Measurements from ENCODE around the gene KCTD20. TPM values are rescaled to one million over a fixed set of nuclear protein-coding genes. Genes with fewer than 3 reads are reported as not detected.
A peak's percentile ranks its signal among the peaks of the same experiment; 100 is the strongest.

The KCTD20 gene
- total and polyA plus RNA-seq, 9 of the 15 experiments (the other 6 are each of a cell fraction or from before 2014, with no cell fraction given): 28.9 to 160 (median 70.6) TPM

DNA sequence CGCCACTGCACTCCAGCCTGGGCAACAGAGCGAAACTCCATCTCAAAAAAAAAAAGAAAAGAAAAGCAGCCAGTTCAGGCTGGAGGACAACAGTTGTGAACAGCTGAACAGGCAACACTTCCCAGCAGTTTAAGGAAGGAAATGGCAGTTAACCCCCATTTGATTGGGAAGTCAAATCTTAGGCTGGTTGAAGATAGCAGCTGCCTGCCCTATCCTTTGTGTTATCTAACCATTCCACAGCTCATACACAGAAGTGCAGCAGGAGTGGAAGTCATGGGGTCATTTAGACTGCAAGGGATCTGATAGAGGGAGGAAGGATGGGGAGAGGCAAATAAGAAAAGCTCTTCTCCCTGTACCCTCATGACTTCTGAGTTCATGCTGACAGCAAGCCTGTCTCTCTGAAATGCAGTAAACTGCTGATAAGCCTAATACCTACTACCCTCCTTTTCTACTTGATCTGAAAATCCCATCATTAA, 35.3 kb downstream of the KCTD20 start (continued):
- TF ChIP-seq, protein P1, sequence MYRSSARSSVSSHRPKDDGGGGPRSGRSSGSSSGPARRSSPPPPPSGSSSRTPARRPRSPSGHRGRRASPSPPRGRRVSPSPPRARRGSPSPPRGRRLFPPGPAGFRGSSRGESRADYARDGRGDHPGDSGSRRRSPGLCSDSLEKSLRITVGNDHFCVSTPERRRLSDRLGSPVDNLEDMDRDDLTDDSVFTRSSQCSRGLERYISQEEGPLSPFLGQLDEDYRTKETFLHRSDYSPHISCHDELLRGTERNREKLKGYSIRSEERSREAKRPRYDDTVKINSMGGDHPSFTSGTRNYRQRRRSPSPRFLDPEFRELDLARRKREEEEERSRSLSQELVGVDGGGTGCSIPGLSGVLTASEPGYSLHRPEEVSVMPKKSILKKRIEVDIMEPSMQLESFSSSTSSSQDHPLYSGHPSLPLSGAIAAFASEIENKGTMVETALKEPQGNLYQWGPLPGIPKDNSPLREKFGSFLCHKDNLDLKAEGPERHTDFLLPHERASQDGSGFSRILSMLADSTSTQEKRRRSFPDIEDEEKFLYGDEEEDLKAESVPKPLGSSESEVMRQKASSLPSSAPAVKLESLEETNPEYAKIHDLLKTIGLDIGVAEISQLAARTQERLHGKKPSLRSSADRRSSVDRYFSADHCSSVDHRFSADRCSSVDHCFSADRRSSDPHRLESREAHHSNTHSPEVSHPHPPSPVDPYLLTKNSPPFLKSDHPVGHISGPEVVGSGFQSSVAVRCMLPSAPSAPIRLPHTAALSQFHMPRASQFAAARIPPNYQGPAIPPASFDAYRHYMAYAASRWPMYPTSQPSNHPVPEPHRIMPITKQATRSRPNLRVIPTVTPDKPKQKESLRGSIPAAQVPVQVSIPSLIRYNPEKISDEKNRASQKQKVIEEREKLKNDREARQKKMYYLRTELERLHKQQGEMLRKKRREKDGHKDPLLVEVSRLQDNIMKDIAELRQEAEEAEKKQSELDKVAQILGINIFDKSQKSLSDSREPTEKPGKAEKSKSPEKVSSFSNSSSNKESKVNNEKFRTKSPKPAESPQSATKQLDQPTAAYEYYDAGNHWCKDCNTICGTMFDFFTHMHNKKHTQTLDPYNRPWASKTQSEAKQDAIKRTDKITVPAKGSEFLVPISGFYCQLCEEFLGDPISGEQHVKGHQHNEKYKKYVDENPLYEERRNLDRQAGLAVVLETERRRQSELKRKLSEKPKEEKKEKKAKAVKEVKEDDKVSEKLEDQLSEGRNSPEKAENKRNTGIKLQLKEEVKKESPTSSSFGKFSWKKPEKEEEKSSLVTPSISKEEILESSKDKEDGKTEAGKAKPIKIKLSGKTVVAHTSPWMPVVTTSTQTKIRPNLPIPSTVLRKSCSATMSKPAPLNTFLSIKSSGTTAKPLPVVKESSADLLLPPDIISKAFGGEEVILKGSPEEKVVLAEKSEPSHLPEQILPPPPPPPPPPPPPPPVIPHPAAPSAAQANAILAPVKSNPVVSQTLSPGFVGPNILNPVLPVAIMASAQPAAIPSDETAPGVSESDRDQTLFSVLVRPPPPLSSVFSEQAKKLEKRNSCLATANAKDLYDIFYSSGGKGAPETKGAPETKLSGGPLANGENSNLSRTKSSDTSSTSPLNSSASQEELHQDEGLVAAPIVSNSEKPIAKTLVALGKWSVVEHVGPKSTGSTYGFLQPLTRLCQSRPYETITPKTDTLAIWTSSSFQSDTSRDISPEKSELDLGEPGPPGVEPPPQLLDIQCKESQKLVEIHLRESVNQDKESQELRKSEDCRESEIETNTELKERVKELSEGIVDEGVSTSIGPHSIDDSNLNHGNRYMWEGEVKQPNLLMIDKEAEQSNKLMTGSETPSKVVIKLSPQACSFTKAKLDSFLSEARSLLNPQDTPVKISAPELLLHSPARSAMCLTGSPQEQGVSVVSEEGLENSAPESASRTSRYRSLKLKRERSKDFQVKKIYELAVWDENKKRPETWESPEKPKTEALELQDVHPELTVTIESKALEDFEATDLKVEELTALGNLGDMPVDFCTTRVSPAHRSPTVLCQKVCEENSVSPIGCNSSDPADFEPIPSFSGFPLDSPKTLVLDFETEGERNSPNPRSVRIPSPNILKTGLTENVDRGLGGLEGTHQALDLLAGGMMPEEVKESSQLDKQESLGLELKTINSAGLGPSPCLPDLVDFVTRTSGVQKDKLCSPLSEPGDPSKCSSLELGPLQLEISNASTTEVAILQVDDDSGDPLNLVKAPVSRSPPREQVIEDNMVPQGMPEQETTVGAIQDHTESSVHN (IDR thresholded peaks at IDR 0.05; ENCODE audit: borderline replicate concordance in 1 of 2, low read depth in 1 of 2): no peak
- TF ChIP-seq, protein P2, sequence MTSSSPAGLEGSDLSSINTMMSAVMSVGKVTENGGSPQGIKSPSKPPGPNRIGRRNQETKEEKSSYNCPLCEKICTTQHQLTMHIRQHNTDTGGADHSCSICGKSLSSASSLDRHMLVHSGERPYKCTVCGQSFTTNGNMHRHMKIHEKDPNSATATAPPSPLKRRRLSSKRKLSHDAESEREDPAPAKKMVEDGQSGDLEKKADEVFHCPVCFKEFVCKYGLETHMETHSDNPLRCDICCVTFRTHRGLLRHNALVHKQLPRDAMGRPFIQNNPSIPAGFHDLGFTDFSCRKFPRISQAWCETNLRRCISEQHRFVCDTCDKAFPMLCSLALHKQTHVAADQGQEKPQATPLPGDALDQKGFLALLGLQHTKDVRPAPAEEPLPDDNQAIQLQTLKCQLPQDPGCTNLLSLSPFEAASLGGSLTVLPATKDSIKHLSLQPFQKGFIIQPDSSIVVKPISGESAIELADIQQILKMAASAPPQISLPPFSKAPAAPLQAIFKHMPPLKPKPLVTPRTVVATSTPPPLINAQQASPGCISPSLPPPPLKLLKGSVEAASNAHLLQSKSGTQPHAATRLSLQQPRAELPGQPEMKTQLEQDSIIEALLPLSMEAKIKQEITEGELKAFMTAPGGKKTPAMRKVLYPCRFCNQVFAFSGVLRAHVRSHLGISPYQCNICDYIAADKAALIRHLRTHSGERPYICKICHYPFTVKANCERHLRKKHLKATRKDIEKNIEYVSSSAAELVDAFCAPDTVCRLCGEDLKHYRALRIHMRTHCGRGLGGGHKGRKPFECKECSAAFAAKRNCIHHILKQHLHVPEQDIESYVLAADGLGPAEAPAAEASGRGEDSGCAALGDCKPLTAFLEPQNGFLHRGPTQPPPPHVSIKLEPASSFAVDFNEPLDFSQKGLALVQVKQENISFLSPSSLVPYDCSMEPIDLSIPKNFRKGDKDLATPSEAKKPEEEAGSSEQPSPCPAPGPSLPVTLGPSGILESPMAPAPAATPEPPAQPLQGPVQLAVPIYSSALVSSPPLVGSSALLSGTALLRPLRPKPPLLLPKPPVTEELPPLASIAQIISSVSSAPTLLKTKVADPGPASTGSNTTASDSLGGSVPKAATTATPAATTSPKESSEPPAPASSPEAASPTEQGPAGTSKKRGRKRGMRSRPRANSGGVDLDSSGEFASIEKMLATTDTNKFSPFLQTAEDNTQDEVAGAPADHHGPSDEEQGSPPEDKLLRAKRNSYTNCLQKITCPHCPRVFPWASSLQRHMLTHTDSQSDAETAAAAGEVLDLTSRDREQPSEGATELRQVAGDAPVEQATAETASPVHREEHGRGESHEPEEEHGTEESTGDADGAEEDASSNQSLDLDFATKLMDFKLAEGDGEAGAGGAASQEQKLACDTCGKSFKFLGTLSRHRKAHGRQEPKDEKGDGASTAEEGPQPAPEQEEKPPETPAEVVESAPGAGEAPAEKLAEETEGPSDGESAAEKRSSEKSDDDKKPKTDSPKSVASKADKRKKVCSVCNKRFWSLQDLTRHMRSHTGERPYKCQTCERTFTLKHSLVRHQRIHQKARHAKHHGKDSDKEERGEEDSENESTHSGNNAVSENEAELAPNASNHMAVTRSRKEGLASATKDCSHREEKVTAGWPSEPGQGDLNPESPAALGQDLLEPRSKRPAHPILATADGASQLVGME (CRISPR knock-in tag; IDR thresholded peaks at IDR 0.05): no peak
- TF ChIP-seq, protein P3, sequence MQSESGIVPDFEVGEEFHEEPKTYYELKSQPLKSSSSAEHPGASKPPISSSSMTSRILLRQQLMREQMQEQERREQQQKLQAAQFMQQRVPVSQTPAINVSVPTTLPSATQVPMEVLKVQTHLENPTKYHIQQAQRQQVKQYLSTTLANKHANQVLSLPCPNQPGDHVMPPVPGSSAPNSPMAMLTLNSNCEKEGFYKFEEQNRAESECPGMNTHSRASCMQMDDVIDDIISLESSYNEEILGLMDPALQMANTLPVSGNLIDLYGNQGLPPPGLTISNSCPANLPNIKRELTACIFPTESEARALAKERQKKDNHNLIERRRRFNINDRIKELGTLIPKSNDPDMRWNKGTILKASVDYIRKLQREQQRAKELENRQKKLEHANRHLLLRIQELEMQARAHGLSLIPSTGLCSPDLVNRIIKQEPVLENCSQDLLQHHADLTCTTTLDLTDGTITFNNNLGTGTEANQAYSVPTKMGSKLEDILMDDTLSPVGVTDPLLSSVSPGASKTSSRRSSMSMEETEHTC (IDR thresholded peaks at IDR 0.05): peak; percentile 90
- TF ChIP-seq E2F3 (CRISPR knock-in tag; IDR thresholded peaks at IDR 0.05): no peak
- peak; percentile 93 for TF ChIP-seq CTBP1 (IDR thresholded peaks at IDR 0.05; ENCODE audit: borderline replicate concordance)
- TF ChIP-seq NRF1 (conservative IDR thresholded peaks at IDR 0.05 in 1 of 2, IDR thresholded peaks at IDR 0.05 in 1 of 2): no peak; a peak in 1 of 4 replicates
- no peak for TF ChIP-seq ELF4 (CRISPR knock-in tag; IDR thresholded peaks at IDR 0.05)
- TF ChIP-seq SMARCB1 (IDR thresholded peaks at IDR 0.05; ENCODE audit: insufficient read length, low read depth): no peak
- peak; percentile 31; the same call in 1 of the 2 replicates for TF ChIP-seq EP400 (IDR thresholded peaks at IDR 0.05)
- TF ChIP-seq, protein P4, sequence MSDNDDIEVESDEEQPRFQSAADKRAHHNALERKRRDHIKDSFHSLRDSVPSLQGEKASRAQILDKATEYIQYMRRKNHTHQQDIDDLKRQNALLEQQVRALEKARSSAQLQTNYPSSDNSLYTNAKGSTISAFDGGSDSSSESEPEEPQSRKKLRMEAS (CRISPR knock-in tag; IDR thresholded peaks at IDR 0.05): peak; percentile 24; the same call in 1 of the 2 replicates
- TF ChIP-seq C11orf30 (IDR thresholded peaks at IDR 0.05; ENCODE audit: low read depth): peak; percentile 79
- no peak for TF ChIP-seq THRAP3 (IDR thresholded peaks at IDR 0.05; ENCODE audit: borderline replicate concordance)
- no peak for TF ChIP-seq HOXB6 (CRISPR knock-in tag; IDR thresholded peaks at IDR 0.05; ENCODE audit: borderline replicate concordance)
